Kidney capillary endothelial cell (primary cell): Measurements from ENCODE around the gene GNL2.
"Not testable (repeated sequence)": the region's sequence is repeated elsewhere in the genome, so short reads cannot be mapped to it uniquely, and the experiment has no call there.

Experiments
- DNase-seq: peaks from one replicate; pipeline ENCODE4 v3.0.0-alpha.2; 2018; ENCODE audit warnings: low spot score

Gene GNL2

DNA sequence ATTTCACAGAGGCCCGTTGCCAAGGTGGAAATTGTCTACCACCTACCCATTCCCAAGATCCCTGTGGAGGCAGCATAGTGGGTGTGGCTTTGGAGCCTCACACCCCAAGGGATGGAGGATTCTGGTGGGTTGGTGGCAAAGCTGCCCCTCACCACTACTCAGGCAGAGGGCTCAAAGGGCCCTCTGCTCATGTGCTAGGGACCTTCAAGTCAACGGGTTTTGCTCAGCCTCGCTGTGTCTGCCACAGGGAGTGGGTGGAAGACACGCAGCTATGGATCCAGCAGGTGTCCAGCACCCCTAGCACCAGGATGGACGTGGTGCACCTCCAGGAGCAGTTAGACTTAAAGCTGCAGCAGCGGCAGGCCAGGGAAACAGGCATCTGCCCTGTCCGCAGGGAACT is 36.7 kb downstream of the GNL2 start:
- no peak for DNase-seq

- DNase-seq = no peak
These were observed 37.3 kb downstream of the GNL2 start for GRCh38 chr1:37558411-37558810.

DNA sequence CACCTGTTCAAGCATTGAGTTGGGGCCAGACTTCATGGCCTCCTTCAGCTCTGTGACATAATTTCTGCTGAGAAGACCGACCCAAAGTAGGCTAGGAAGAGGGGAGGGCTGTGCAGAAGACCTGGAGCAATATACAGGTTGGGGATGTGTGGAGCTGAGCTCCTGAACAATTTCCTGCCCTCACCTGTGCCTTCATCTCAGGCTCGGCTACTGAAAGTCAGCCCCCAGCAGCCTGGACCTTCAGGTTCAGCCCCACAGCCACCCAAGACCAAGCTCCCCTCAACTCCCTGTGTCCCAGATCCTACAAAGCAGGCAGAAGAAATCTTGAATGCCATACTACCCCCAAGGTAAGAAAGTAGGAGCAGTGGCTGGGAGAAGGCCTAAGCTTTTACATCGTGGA is 38.3 kb downstream of the GNL2 start:
- no peak for DNase-seq

DNA sequence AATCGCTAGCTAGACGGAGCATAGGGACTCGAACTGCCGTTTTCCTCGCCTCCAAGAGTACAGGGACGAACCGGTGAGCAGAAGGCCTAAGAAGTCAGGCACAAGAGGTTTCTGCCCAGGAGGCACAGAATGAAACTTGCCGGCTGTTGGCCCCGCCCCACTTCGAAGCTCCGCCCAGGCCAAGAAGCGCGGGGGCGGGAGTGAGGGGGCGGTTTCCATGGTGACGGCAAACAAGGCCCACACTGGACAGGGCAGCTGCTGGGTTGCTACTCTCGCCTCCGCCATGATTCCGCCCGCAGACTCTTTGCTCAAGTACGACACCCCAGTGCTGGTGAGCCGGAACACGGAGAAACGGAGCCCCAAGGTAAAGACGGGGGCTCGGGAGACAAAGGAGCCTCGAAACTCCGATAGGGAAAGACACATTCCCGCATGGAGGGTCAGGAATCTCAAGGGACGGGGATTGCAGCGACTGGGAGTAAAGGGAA is 39.0 kb downstream of the GNL2 start, which contains the start of gene DNALI1:
DNALI1 (plus strand) TSS at position 229 of the 485 bp plus-strand sequence; CDS start at position 284, 55 bp downstream.
- DNase-seq = peak; percentile 79

DNA sequence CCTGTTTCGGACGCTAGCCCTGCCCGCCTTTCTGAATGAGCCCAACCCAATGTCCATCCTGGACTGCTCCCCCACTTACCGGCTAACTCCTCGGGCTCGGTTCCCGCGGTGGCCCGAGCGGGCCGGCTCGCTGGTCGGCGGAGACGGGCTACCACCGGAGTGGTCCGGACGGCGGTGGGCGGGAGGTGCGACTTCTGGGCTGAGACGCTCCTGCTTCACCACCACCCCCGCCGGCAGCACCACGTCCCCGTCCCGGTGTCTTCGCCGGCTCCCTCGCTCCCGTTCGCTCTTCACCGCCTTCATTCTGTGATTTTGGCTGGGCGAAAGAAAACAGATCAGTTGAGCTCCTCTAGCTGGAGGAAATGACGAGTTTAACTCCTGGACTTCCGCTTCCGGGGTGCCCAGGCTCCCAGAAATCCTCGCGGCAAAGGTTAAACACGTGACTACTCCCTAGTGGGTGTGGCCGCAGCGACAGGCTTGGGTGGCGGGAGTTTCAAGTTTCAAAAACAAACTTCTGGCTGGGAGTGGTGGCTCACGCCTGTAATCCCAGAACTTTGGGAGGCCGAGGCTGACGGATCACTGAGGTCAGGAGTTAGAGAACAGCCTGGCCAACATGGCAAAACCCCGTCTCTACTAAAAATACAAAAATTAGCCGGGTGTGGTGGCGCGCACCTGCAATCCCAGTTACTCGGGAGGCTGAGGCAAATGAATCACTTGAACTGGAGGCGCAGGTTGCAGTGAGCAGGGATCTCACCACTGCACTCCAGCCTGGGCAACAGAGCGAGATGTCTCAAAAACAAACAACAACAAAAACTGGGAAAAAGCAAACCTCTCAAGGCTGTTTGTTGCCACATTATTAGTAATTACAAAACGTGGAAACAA is 41.6 kb downstream of the GNL2 start, which contains the start of gene SNIP1:
SNIP1 (minus strand) TSS at position 367 of the 882 bp plus-strand sequence; CDS start at position 303, 64 bp downstream.
- DNase-seq = peak; percentile 75

- peak; percentile 9 for DNase-seq
These were observed 42.2 kb downstream of the GNL2 start for GRCh38 chr1:37553598-37553926.

- DNase-seq = no peak
These were observed 46.4 kb downstream of the GNL2 start for GRCh38 chr1:37549341-37549740.

- DNase-seq = no peak
These were observed 50.7 kb downstream of the GNL2 start for GRCh38 chr1:37545019-37545418.

DNA sequence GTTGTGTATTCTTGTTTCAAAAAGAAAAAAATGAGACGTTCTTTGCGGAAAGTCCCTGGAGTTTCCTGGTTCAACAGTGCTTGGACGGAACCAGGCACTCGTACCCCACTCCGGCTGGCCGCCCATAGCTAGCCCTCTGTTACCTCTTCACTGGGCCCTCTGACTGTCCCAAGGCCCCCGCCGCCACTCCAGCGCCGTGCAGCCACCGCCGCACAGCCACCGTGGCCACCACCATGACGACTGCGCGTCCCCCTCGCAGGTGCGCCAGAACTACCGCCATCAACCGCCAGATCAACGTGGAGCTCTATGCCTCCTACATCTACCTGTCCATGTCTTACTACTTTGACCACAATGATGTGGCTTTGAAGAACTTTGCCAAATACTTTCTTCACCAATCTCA is 51.2 kb downstream of the GNL2 start:
- DNase-seq = no peak

- no peak for DNase-seq
These were observed 55.5 kb downstream of the GNL2 start for GRCh38 chr1:37540036-37540785.

DNA sequence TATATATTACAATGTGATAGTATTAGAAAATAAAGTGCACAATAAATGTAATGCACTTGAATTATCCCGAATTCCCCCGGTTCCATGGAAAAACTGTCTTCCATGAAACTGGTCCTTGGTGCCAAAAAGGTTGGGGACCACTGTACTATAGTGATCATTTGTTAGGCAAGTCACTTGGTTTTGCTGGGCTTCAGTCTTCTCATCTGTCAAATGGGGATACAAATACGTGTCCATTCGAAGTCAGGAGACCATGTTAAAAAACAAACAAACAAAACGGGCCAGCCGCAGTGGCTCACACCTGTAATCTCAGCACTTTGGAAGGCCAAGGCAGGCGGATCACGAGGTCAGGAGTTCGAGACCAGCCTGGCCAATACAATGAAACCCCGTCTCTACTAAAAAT is 56.6 kb downstream of the GNL2 start:
- not testable (repeated sequence) for DNase-seq

- no peak for DNase-seq
These were observed 58.4 kb downstream of the GNL2 start for GRCh38 chr1:37537378-37537777.

GRCh38 chr1:37533317-37534093 is 62.2 kb downstream of the GNL2 start:
- DNase-seq = no peak

DNA sequence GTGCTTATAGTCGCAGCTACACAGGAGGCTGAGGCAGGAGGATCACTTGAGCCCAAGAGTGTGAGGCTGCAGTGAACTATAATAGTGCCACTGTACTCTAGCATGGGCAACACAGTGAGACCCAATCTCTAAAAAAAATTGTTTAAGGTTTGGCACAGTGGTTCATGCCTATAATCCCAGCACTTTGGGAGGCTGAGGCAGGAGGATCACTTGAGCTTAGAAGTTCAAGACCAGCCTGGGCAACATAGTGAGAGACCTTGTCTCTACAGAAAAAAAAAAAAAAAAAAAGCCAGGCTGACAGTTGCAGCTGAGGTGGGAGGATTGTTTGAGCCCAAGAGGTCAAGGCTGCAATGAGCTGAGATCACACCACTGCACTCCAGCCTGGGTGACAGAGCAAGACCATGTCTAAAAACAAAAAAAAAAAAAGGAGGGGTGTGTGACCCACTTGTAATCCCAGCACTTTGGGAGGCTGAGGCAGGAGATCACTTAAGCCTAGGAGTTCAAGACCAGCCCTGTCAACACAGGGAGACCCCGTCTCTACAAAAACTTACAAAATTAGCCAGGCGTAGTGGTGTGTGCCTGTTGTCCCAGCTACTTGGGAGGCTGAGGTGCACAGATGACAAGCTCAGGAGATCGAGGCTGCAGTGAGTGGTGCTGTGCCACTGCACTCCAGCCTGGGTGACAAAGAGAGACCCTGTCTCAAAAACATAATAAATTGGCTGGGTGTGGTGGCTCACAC is 63.1 kb downstream of the GNL2 start:
- DNase-seq = not testable (repeated sequence)

- not testable (repeated sequence) for DNase-seq
These were observed 65.8 kb downstream of the GNL2 start for GRCh38 chr1:37529888-37530287.

GRCh38 chr1:37519613-37520012 is 76.1 kb downstream of the GNL2 start:
- no peak for DNase-seq

GRCh38 chr1:37518929-37519328 is 76.8 kb downstream of the GNL2 start:
- DNase-seq = not testable (repeated sequence)

DNA sequence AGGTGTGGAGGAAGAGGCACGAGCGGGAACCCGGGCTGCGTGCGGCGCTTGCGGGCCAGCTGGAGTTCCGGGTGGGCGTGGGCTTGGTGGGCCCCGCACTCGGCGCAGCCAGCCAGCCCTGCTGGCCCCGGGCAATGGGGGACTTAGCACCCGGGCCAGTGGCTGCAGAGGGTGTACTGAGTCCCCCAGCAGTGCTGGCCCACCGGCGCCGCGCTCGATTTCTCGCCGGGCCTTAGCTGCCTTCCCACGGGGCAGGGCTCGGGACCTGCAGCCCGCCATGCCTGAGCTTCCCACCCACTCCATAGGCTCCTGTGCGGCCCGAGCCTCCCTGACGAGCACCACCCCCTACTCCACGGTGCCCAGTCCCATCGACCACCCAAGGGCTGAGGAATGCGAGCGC is 77.5 kb downstream of the GNL2 start:
- not testable (repeated sequence) for DNase-seq

- DNase-seq = no peak
These were observed 78.2 kb downstream of the GNL2 start for GRCh38 chr1:37517569-37517968.
